Heart right ventricle (tissue), 16 donors: ENCODE measurements around the gene KDM1B. TPM values are rescaled to one million over a fixed set of nuclear protein-coding genes. Genes with fewer than 3 reads are reported as not detected.

Experiments
- ATAC-seq, 8 donors: fragments of 200-7000 bp; cut with Tn5 transposase; one replicate each; pipeline ENCODE4 v1.9.1; 2020; ENCODE audit warnings: mild to moderate bottlenecking in 8 of 8, moderate library complexity in 8 of 8, moderate number of reproducible peaks in 1 of 8
- DNase-seq, 2 donors: peaks; one replicate each; pipeline ENCODE4 v3.0.0-alpha.2; 2020
- H3K27ac ChIP-seq, 10 donors: fragments of 200-600 bp; sonication (generic) in 2 of 10; one replicate each; pipeline versions ENCODE4 v1.5.0 to v1.8.0; 2020 to 2022; ENCODE audit warnings: mild to moderate bottlenecking in 3 of 10
- H3K27me3 ChIP-seq, 7 donors: fragments of 200-600 bp; one replicate each; pipeline ENCODE4 v1.8.0; 2021 to 2022; ENCODE audit warnings: mild to moderate bottlenecking in 2 of 7
- H3K36me3 ChIP-seq, 9 donors: fragments of 200-600 bp; sonication (generic) in 1 of 9; one replicate each; pipeline versions ENCODE4 v1.5.0 to v1.8.0; 2020 to 2022; ENCODE audit warnings: mild to moderate bottlenecking in 2 of 9
- H3K4me1 ChIP-seq, 9 donors: fragments of 200-600 bp; sonication (generic) in 1 of 9; one replicate each; pipeline versions ENCODE4 v1.5.0 to v1.8.0; 2020 to 2022; ENCODE audit warnings: mild to moderate bottlenecking in 4 of 9
- H3K4me3 ChIP-seq, 10 donors: fragments of 200-600 bp; sonication (generic) in 2 of 10; one replicate each; pipeline versions ENCODE4 v1.5.0 to v1.8.0; 2020 to 2022; ENCODE audit warnings: mild to moderate bottlenecking in 7 of 10, moderate library complexity in 2 of 10
- H3K9me3 ChIP-seq, 11 donors: fragments of 200-600 bp in 10 of 11; sonication (generic) in 2 of 11; one replicate each; pipeline versions ENCODE4 v1.5.0 to v1.8.0; 2013 to 2022; ENCODE audit warnings: mild to moderate bottlenecking in 2 of 11, control low read depth in 1 of 11, moderate library complexity in 1 of 11
- CTCF ChIP-seq, 9 donors: fragments of 200-600 bp; sonication (generic) in 2 of 9; IDR thresholded peaks; one replicate each; pipeline versions ENCODE4 v1.5.0 to v1.8.0; 2021 to 2022; ENCODE audit warnings: antibody characterized with exemption in 9 of 9, mild to moderate bottlenecking in 5 of 9, moderate library complexity in 1 of 9
- WGBS, 2 donors: extraction: QIAGEN DNeasy Blood & Tissue Kit; methylation state at CpG; one replicate each; pipeline ENCODE4 v1.1.7; 2013; ENCODE audit warnings: inconsistent platforms in 1 of 2; 5-methylcytosine and 5-hydroxymethylcytosine counted together
- intact Hi-C, 10 donors: fragments of 100-400 bp; cut with DNase I; formaldehyde crosslinking; loops; one replicate each; pipeline versions ENCODE4 v1.11.1 to v1.14.2; 2022
- polyA plus RNA-seq, 2 donors: library from polyadenylated mRNA; stranded (reverse); fragments of 200-250 nt; gene quantifications; one replicate each; pipeline ENCODE4 v1.2.3, GENCODE V29; 2013
- total RNA-seq, 10 donors: library from RNA; stranded (reverse); fragmentation: NEBNext Ultra II Directional in 3 of 10; extraction: Animal tissue kit (Norgen Biotek cat#: 25700) in 3 of 10; gene quantifications; one replicate each; pipeline versions ENCODE4 v1.2.1 to v1.2.4, GENCODE V29; 2021 to 2023
- donor health status: Arrhythmogenic right ventricular cardiomyopathy.
- donor health status: ischemic (EF 13 %, LVEDD 7.1; RV severe dilation, severe dysfunction).
- donor health status: healthy with polysubstance abuse.
- donor health status: DM: no; HTN: yes; CAD: no.
- donor health status: DM: no; HTN: no; CAD: no.
- donor health status: ischemic (EF 25% LVEDD 6.9; RV normal size, moderate dysfunction).
- donor health status: ischemic (EF 25% LVEDD 5.7; RV mildly dilated, moderate dysfunction).
- donor health status: healthy.
- donor health status: DM: yes; HTN: yes; CAD: no.
- donor health status: Ischemic cardiomyopathy.
- donor health status: ischemic (EF 35%, LVEDD 5.7; RV mildly dilated, moderate dysfunction).
- donor health status: nonischemic (EF 11% LVEDD 7.7; RV severe dilation, severe dysfunction).
- donor health status: DM: yes; HTN: yes; CAD: no.
- donor health status: PGD.
- donor health status: ischemic (EF 29% LVEDD 5.4; RV normal size, mild dysfunction).
- donor health status: nonischemic (EF 23%, LVEDD 6.1; RV moderate dilation, normal function).

KDM1B gene
- total and polyA plus RNA-seq, 12 donors: 2.3 to 22.5 (median 15.2) TPM

GRCh38 chr6:18182568-18182967 is 27.3 kb downstream of the KDM1B start:
- Histone ChIP-seq H3K27me3 (no peaks in the 10 kb centered on the region), H3K27ac (no peak overlapping the region), H3K9me3 (no peaks in the 10 kb centered on the region), H3K4me1 (peaks cover 0 to 47% (median 5%) of the 10 kb centered on the region in 9 donors), H3K36me3 (peaks cover 0 to 41% (median 0%) of the 10 kb centered on the region in 9 donors), H3K4me3 (no peak overlapping the region)
- DNase-seq (no peak), ATAC-seq (no peak)
- intact Hi-C loops: loop anchor here in 1 of 10 donors (10.0 kb wide), 1 partner anchor 322 kb away; no protein-coding TSS in a partner anchor
- no peak for TF ChIP-seq CTCF (IDR thresholded peaks at IDR 0.05)
- 78 to 96% methylated on average over 4 of the region's 4 CpGs for WGBS, 2 donors

- Histone ChIP-seq H3K4me1 (peaks cover 0 to 36% (median 5%) of the 10 kb centered on the region in 9 donors), H3K9me3 (no peaks in the 10 kb centered on the region), H3K27ac (no peak overlapping the region), H3K36me3 (peaks cover 0 to 52% (median 3%) of the 10 kb centered on the region in 9 donors), H3K27me3 (no peaks in the 10 kb centered on the region), H3K4me3 (no peak overlapping the region)
- ATAC-seq: no peak
- no peak for TF ChIP-seq CTCF (IDR thresholded peaks at IDR 0.05)
- 70 to 73% methylated on average over 4 of the region's 4 CpGs for WGBS, 2 donors
- intact Hi-C loops: loop anchor here in 1 of 10 donors (10.0 kb wide), 1 partner anchor 321 kb away; no protein-coding TSS in a partner anchor
- DNase-seq: no peak
Observed at GRCh38 chr6:18183766-18184165, 28.5 kb downstream of the KDM1B start.

GRCh38 chr6:18185624-18186023 is 30.4 kb downstream of the KDM1B start:
- WGBS, 2 donors: 64 to 82% methylated on average over 1 of the region's 1 CpG
- peaks cover 0 to 21% (median 5%) of the 10 kb centered on the region in 9 donors for H3K4me1 ChIP-seq
- no peaks in the 10 kb centered on the region for H3K27me3 ChIP-seq
- DNase-seq: no peak
- intact Hi-C loops: loop anchor here in 1 of 10 donors (10.0 kb wide), 1 partner anchor 319 kb away; no protein-coding TSS in a partner anchor
- ATAC-seq: no peak
- peak overlapping the region in 1 of 10 donors; percentile 41 for H3K27ac ChIP-seq
- H3K9me3 ChIP-seq: no peaks in the 10 kb centered on the region
- no peak overlapping the region for H3K4me3 ChIP-seq
- no peak for TF ChIP-seq CTCF (IDR thresholded peaks at IDR 0.05)
- H3K36me3 ChIP-seq: peaks cover 0 to 55% (median 4%) of the 10 kb centered on the region in 9 donors

GRCh38 chr6:18186033-18186432 is 30.8 kb downstream of the KDM1B start:
- 43 to 57% methylated on average over 2 of the region's 2 CpGs for WGBS, 2 donors

More at GRCh38 chr6:18186033-18186432, 30.8 kb downstream of the KDM1B start:
- H3K4me1 ChIP-seq: peaks cover 0 to 19% (median 5%) of the 10 kb centered on the region in 9 donors
- peak overlapping the region in 1 of 10 donors; percentile 41 for H3K27ac ChIP-seq
- intact Hi-C loops: loop anchor here in 1 of 10 donors (10.0 kb wide), 1 partner anchor 319 kb away; no protein-coding TSS in a partner anchor
- TF ChIP-seq CTCF (IDR thresholded peaks at IDR 0.05): no peak
- peaks cover 0 to 54% (median 4%) of the 10 kb centered on the region in 9 donors for H3K36me3 ChIP-seq
- ATAC-seq: peak in 5 of 8 donors; percentile 24 to 84 (median 60)
- no peak for DNase-seq
- no peak overlapping the region for H3K4me3 ChIP-seq
- no peaks in the 10 kb centered on the region for H3K27me3 ChIP-seq
- no peaks in the 10 kb centered on the region for H3K9me3 ChIP-seq
